ENCODE results near the gene LONRF3.
"Not testable (repeated sequence)": the region's sequence is repeated elsewhere in the genome, so short reads cannot be mapped to it uniquely, and the experiment has no call there.

The LONRF3 gene

GRCh38 chrX:118988911-118989310 lies 14.5 kb downstream of the LONRF3 start:
- DNase-seq = no peak

- no peak for DNase-seq
Measured at GRCh38 chrX:118989886-118990285, 15.5 kb downstream of the LONRF3 start.

- DNase-seq = no peak
Measured at GRCh38 chrX:118990512-118991227, 16.3 kb downstream of the LONRF3 start.

GRCh38 chrX:118992441-118993121 lies 18.2 kb downstream of the LONRF3 start:
- peak; percentile 9 to 13 for DNase-seq

GRCh38 chrX:119003462-119003861 lies 29.0 kb downstream of the LONRF3 start:
- DNase-seq = no peak

GRCh38 chrX:119004920-119005524 lies 30.6 kb downstream of the LONRF3 start:
- peak; percentile 39 to 46 for DNase-seq

- no peak for DNase-seq
Measured at GRCh38 chrX:119007189-119007770, 32.9 kb downstream of the LONRF3 start.

GRCh38 chrX:119008110-119008744 lies 33.8 kb downstream of the LONRF3 start:
- peak; percentile 19 to 25 for DNase-seq

- no peak for DNase-seq
Measured at GRCh38 chrX:119009071-119009470, 34.7 kb downstream of the LONRF3 start.

GRCh38 chrX:119010491-119010890 lies 36.1 kb downstream of the LONRF3 start:
- no peak for DNase-seq

GRCh38 chrX:119013164-119013563 lies 38.7 kb downstream of the LONRF3 start:
- no peak for DNase-seq

- peak; percentile 5 to 70 for DNase-seq
Measured at GRCh38 chrX:119015407-119016237, 41.2 kb downstream of the LONRF3 start.

GRCh38 chrX:119017077-119017476 lies 42.7 kb downstream of the LONRF3 start:
- no peak for DNase-seq

- no peak for DNase-seq
Measured at GRCh38 chrX:119025900-119026299, 51.5 kb downstream of the LONRF3 start.

GRCh38 chrX:119026344-119026743 lies 51.9 kb downstream of the LONRF3 start:
- DNase-seq = not testable (repeated sequence)

- not testable (repeated sequence) for DNase-seq
Measured at GRCh38 chrX:119027960-119028732, 53.7 kb downstream of the LONRF3 start.

- DNase-seq = no peak
Measured at GRCh38 chrX:119028733-119029330, 54.4 kb downstream of the LONRF3 start.

- not testable (repeated sequence) for DNase-seq
Measured at GRCh38 chrX:119029656-119030055, 55.2 kb downstream of the LONRF3 start.

GRCh38 chrX:119030990-119031389 lies 56.6 kb downstream of the LONRF3 start:
- DNase-seq = no peak

- DNase-seq = no peak
Measured at GRCh38 chrX:119036107-119037029, 62.0 kb downstream of the LONRF3 start.
